Measurements from ENCODE around the gene ZNF860.
"Not testable (repeated sequence)": the region's sequence is repeated elsewhere in the genome, so short reads cannot be mapped to it uniquely, and the experiment has no call there.

Gene ZNF860

GRCh38 chr3:31988271-31988670, 6.7 kb downstream of the ZNF860 start:
- DNase-seq (ENCODE audit: low read depth, low spot score), result no peak
- no peak overlapping the region for H3K4me3 ChIP-seq (ENCODE audit: low read length)

GRCh38 chr3:31992995-31993394, 11.4 kb downstream of the ZNF860 start:
- not testable (repeated sequence) for DNase-seq (ENCODE audit: low read depth, low spot score); H3K4me3 ChIP-seq (ENCODE audit: low read length)

- no peak overlapping the region for H3K4me3 ChIP-seq (ENCODE audit: low read length)
- DNase-seq (ENCODE audit: low read depth, low spot score), result no peak
Measured at GRCh38 chr3:31993843-31994242, 12.3 kb downstream of the ZNF860 start.

- not testable (repeated sequence) for H3K4me3 ChIP-seq (ENCODE audit: low read length); DNase-seq (ENCODE audit: low read depth, low spot score)
Measured at GRCh38 chr3:31995026-31995425, 13.5 kb downstream of the ZNF860 start.

GRCh38 chr3:31996195-31996594, 14.6 kb downstream of the ZNF860 start:
- no peak overlapping the region for H3K4me3 ChIP-seq (ENCODE audit: low read length)
- no peak for DNase-seq (ENCODE audit: low read depth, low spot score)

- H3K4me3 ChIP-seq (ENCODE audit: low read length), result no peak overlapping the region
- DNase-seq (ENCODE audit: low read depth, low spot score), result no peak
Measured at GRCh38 chr3:31997500-31997899, 15.9 kb downstream of the ZNF860 start.

GRCh38 chr3:31999907-32000439, 18.4 kb downstream of the ZNF860 start:
- no peak for DNase-seq (ENCODE audit: low read depth, low spot score)
- H3K4me3 ChIP-seq (ENCODE audit: low read length), result no peak overlapping the region

GRCh38 chr3:32000877-32001276, 19.3 kb downstream of the ZNF860 start:
- no peak overlapping the region for H3K4me3 ChIP-seq (ENCODE audit: low read length)
- no peak for DNase-seq (ENCODE audit: low read depth, low spot score)

GRCh38 chr3:32002561-32003368, 21.2 kb downstream of the ZNF860 start:
- no peak for DNase-seq (ENCODE audit: low read depth, low spot score)
- no peak overlapping the region for H3K4me3 ChIP-seq (ENCODE audit: low read length)

GRCh38 chr3:32003380-32003779, 21.8 kb downstream of the ZNF860 start:
- H3K4me3 ChIP-seq (ENCODE audit: low read length), result no peak overlapping the region
- DNase-seq (ENCODE audit: low read depth, low spot score), result no peak

GRCh38 chr3:32004113-32004765, 22.7 kb downstream of the ZNF860 start:
- no peak for DNase-seq (ENCODE audit: low read depth, low spot score)
- no peak overlapping the region for H3K4me3 ChIP-seq (ENCODE audit: low read length)

GRCh38 chr3:32009101-32009500, 27.6 kb downstream of the ZNF860 start:
- DNase-seq (ENCODE audit: low read depth, low spot score), result no peak
- no peak overlapping the region for H3K4me3 ChIP-seq (ENCODE audit: low read length)

- no peak overlapping the region for H3K4me3 ChIP-seq (ENCODE audit: low read length)
- peak; percentile 46 for DNase-seq (ENCODE audit: low read depth, low spot score)
Measured at GRCh38 chr3:32009957-32010356, 28.4 kb downstream of the ZNF860 start.

- H3K4me3 ChIP-seq (ENCODE audit: low read length); DNase-seq (ENCODE audit: low read depth, low spot score): not testable (repeated sequence)
Measured at GRCh38 chr3:32010699-32011098, 29.1 kb downstream of the ZNF860 start.

GRCh38 chr3:32015638-32016037, 34.1 kb downstream of the ZNF860 start:
- not testable (repeated sequence) for DNase-seq (ENCODE audit: low read depth, low spot score); H3K4me3 ChIP-seq (ENCODE audit: low read length)

GRCh38 chr3:32017286-32017685, 35.7 kb downstream of the ZNF860 start:
- no peak overlapping the region for H3K4me3 ChIP-seq (ENCODE audit: low read length)
- no peak for DNase-seq (ENCODE audit: low read depth, low spot score)

- no peak overlapping the region for H3K4me3 ChIP-seq (ENCODE audit: low read length)
- peak; percentile 18 for DNase-seq (ENCODE audit: low read depth, low spot score)
Measured at GRCh38 chr3:32018757-32019564, 37.4 kb downstream of the ZNF860 start.

GRCh38 chr3:32021155-32021554, 39.6 kb downstream of the ZNF860 start:
- no peak overlapping the region for H3K4me3 ChIP-seq (ENCODE audit: low read length)
- no peak for DNase-seq (ENCODE audit: low read depth, low spot score)

- no peak for DNase-seq (ENCODE audit: low read depth, low spot score)
Measured at GRCh38 chr3:32021748-32022147, 40.2 kb downstream of the ZNF860 start.

GRCh38 chr3:32022947-32023346, 41.4 kb downstream of the ZNF860 start:
- no peak for DNase-seq (ENCODE audit: low read depth, low spot score)

More at GRCh38 chr3:32021748-32022147, 40.2 kb downstream of the ZNF860 start:
- no peak overlapping the region for H3K4me3 ChIP-seq (ENCODE audit: low read length)

More at GRCh38 chr3:32022947-32023346, 41.4 kb downstream of the ZNF860 start:
- H3K4me3 ChIP-seq (ENCODE audit: low read length), result no peak overlapping the region

Measured in Jurkat, Clone E6-1 (cell line).